ENCODE data around the gene RARB.

The RARB gene

GRCh38 chr3:25510797-25511196, 82.7 kb downstream of the RARB start:
- no peak for DNase-seq

- no peak for DNase-seq
These were observed 84.1 kb downstream of the RARB start for GRCh38 chr3:25511972-25512721.

DNA sequence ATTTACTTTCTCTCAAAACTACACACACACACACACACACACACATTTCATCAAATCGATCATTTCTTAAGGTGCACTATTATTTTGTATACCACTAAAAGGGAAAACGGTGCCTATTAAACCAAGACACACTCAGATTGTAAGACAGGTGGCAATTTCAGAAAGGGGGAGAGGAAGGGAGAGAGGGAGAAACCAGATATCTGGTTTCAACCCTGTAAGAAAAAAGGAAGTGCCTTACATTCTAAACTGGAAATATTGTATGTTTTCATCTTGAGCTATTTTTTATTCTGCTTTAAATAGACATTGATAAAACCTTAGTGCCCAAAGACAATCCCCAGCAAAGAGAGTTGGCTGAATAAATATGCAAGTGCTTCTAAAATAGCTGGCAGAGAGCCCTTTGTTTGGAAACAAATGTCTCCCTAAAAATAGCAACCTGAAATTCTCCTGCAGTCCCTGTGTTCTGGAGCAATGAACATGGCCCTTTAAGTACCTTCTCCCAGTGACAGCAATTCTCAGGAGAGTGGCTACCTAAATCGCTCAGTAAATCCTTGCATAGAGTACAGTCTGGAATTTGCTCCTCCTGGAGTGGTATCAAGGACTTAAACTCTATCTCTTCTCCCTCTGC, 85.7 kb downstream of the RARB start:
- DNase-seq = no peak

DNA sequence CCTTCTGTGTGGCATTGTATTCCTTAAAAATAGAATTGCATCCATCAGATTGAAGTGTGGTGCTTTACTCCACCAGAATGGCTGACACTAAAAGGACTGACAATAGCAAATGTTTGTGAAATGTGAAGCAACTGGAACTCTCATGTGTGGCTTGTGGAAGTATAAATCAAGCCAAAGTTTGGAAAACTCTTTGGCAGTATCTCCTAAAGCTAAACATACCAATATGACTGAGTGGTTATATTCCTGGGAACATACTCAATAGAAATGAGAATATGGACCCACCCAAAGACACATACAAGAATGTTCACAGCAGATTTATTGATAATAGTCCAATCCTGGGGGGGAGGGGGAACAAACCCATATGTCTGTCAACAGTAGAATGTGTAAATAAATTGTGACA, 87.1 kb downstream of the RARB start:
- no peak for DNase-seq

DNA sequence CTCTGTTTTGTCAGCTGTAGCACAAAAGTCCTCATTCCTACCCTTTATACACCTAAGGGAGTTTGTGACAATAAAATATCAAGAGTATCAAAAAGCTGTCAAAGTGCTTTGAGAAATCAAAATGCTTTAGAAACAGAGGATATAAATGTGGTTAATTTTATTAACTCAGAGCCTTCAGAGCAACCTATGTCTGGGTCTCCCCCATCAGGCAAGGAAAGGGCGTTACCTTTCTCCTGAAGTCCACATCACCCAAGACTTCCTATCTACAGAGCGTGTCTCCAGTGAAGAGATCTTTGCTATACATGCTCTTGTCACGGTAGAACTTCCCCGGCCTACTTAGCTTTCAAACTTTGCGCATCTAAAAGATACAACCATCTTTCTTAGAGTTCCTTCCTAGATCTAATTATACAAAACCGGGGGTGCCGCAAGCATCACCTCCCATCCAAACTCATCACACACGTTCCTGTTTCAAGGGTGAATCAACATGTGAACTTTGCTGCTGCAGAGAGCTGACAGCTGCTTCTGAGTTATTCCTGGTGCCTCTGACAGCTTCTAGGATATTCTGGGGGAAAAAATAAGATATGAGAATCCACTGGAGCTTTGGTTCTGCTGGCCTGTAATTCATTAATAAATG, 93.0 kb downstream of the RARB start:
- no peak for DNase-seq

GRCh38 chr3:25527336-25527735, 99.3 kb downstream of the RARB start:
- DNase-seq = no peak

GRCh38 chr3:25527801-25528200, 99.7 kb downstream of the RARB start:
- DNase-seq = no peak

DNA sequence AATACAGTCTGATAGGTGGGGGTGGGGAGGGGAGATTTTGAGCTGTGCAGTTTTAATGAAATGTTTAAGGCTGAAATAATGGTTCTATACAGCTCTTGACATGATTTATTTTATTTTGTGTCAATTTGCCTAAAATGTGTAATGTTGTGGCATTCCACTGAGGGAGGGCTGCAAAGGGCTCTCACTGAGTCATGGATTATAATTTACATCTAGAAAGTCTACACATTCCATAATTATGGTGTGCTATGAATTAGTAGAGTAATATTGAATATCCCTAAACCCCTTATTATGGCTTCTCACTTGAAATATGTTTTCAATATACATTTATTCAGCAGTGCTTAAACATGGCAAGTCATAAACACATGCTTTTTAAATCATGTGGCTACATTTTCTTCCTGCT, 103.9 kb downstream of the RARB start:
- DNase-seq = no peak

DNA sequence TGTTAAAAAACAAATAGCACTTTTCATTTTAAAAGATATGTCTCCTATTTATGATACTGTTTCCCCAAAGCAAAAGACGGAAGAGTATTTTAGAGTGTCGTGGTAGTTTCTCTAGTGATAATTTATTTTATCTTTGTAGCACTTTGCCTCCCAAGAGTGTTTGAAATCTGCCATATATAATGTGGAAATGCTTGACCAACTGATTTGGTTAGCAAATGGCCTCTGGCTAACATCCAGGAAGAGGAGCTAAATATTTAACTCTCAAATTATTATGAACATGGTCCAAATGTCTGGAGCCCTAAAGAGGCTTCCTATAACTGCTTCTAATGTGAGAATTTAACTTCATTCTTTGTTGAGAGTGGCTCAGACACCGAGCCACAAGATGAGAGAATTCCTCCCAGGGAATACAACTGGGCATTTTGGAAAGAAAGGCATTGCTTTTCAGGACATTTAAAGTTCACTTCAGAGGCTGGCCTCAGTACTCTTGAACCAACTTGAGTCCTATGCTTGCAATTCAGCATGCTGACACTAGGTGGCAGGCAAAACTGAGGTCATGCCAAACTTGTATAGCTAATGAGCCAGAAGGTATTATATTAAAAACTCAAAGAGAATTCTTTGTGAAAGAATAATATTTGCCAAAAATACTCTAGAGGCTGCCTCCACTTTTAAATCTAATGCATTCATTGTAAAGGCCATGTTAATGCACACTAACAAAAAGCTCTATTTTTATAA, 104.5 kb downstream of the RARB start:
- peak; percentile 46 for DNase-seq

- no peak for DNase-seq
These were observed 105.3 kb downstream of the RARB start for GRCh38 chr3:25533399-25533798.

- no peak for DNase-seq
These were observed 105.9 kb downstream of the RARB start for GRCh38 chr3:25534007-25534406.

- DNase-seq = peak; percentile 25
These were observed 108.7 kb downstream of the RARB start for GRCh38 chr3:25536521-25537391.

GRCh38 chr3:25537516-25537915, 109.5 kb downstream of the RARB start:
- no peak for DNase-seq

- DNase-seq = no peak
These were observed 112.2 kb downstream of the RARB start for GRCh38 chr3:25540273-25540672.

- no peak for DNase-seq
These were observed 114.5 kb downstream of the RARB start for GRCh38 chr3:25542492-25543039.

DNA sequence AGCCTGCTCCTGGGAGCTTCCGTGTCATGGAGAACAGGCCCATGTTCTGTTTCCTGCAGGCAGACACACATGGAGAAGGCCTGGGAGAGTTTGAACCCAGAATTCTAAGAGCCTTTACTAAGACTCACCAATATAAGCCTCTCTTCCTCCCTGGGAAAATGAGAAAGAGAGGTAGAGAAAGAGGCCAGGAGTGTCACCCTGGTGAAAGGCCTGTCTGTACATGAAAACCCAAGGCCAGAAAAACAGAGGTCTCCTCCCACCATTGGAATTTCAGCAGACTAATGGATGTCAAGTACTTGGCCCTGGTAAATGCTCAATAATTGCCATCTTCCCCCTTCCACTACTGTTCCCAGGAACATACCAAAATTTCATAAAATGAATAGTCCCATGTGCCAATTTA, 119.0 kb downstream of the RARB start:
- no peak for DNase-seq

GRCh38 chr3:25547943-25548674, 120.0 kb downstream of the RARB start:
- DNase-seq = no peak

- DNase-seq = no peak
These were observed 120.8 kb downstream of the RARB start for GRCh38 chr3:25548836-25549235.

DNA sequence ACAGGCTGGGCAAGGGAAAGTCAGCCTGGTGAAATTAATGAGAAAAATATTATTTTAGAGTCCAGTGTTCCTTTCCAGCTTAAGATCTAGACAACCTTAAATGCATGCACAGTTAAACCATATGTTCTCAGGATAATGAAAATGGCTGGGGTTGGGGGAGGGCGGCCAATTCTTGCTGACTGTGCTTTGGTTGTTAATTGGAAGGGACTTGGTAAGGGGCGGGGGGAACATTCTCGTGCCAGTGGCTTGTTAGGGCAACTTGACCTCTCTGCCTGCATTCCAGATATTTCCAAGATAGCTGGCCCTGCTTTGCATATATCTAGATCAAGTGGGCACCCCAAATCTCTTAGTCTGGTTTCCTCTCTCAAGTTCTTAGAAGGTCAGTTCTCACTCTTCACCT, 124.2 kb downstream of the RARB start:
- DNase-seq = no peak

GRCh38 chr3:25554376-25554775, 126.3 kb downstream of the RARB start:
- no peak for DNase-seq

DNA sequence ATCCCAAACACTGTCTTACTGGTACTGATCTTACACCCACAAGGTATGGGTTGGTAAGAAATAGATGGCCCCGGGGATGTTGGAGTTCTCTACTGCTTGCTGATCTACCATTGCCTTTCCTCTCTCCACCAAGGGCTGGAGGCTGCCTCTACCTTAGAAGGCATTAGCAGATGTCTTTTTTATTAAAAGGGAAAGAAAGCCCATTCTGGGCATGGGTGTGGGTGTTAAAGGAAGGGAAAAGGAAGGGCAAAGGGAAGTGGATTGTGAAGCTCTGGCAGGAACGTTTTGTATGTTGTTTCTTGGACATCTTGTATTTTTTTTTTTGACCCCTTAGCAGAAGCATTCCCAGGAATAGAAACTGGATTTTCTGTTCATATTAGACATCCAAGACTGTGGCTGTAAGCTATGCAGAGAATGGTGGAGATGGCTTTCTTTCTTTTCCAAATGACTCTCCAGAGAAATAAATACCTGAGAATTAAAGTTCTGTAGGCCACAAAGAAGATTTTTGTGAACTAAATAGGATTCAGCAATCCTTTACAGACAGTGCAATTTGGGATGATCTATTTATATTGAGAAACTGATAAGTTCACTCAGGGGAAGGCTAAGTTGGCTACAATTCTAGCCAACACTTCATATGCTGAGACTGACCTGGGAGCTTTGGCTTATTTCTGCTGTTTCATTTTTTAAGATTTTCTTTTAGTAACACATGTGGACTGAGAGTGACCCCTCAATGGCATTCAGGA, 127.8 kb downstream of the RARB start:
- no peak for DNase-seq
